Measurements from ENCODE around the gene PLAAT2. TPM values are rescaled to one million over a fixed set of nuclear protein-coding genes. Genes with fewer than 3 reads are reported as not detected.

PLAAT2 gene
- total and polyA plus RNA-seq, 9 of the 15 experiments (the other 6 are each of a cell fraction or from before 2014, with no cell fraction given), result not detected

DNA sequence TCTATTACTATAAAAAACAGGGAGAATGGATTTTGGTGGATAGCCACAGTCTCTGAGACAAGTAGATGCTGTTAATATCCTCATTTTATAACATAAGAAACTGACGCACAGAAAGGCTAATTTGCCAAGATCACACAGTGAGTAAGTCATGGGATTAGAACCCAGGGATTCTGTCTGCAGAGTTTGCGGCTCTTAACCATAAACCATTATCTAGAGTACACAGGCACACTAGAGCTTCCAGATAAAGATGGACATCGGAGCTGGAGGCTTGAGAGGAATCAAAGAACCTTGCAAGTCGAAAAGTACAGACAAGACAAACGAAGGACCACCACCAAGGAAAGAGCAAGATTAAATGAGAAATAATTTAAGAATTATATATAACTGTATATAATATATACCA lies 46.0 kb downstream of the PLAAT2 start (continued):
- TF ChIP-seq, protein P1, sequence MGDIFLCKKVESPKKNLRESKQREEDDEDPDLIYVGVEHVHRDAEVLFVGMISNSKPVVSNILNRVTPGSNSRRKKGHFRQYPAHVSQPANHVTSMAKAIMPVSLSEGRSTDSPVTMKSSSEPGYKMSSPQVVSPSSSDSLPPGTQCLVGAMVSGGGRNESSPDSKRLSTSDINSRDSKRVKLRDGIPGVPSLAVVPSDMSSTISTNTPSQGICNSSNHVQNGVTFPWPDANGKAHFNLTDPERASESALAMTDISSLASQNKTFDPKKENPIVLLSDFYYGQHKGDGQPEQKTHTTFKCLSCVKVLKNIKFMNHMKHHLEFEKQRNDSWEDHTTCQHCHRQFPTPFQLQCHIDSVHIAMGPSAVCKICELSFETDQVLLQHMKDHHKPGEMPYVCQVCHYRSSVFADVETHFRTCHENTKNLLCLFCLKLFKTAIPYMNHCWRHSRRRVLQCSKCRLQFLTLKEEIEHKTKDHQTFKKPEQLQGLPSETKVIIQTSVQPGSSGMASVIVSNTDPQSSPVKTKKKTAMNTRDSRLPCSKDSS (IDR thresholded peaks at IDR 0.05; ENCODE audit: low read depth, partially characterized antibody), result no peak
- TF ChIP-seq ZNF146 (CRISPR knock-in tag; IDR thresholded peaks at IDR 0.05; ENCODE audit: unreplicated experiment) (no peak), GATA2 (CRISPR knock-in tag; IDR thresholded peaks at IDR 0.05) (peak; percentile 71), SRSF9 (IDR thresholded peaks at IDR 0.05; ENCODE audit: borderline replicate concordance, low read depth, low read length) (no peak), NR2F6 (CRISPR knock-in tag; IDR thresholded peaks at IDR 0.05) (no peak), NONO (IDR thresholded peaks at IDR 0.05; ENCODE audit: low read depth in 2 of 2, low read length in 1 of 2) (no peak), ZNF561 (CRISPR knock-in tag; conservative IDR thresholded peaks at IDR 0.05) (no peak), RHOXF2B (CRISPR knock-in tag; conservative IDR thresholded peaks at IDR 0.05) (no peak), ZNF384 (IDR thresholded peaks at IDR 0.05; ENCODE audit: low read depth, low read length) (no peak), CREBBP (IDR thresholded peaks at IDR 0.05; ENCODE audit: low read depth, low read length) (no peak), CC2D1A (IDR thresholded peaks at IDR 0.05) (0 out of 2 replicates have a peak, but pooled peaks have one; percentile 31), DDX20 (tag; IDR thresholded peaks at IDR 0.05; ENCODE audit: low read depth) (no peak), TCFL5 (CRISPR knock-in tag; conservative IDR thresholded peaks at IDR 0.05) (no peak), WHSC1 (IDR thresholded peaks at IDR 0.05; ENCODE audit: low read length) (no peak), ZNF175 (CRISPR knock-in tag; IDR thresholded peaks at IDR 0.05; ENCODE audit: low read depth) (no peak), XRCC5 (IDR thresholded peaks at IDR 0.05; ENCODE audit: low read depth, low read length) (no peak), TARDBP (IDR thresholded peaks at IDR 0.05) (no peak), TAF1 (IDR thresholded peaks at IDR 0.05; ENCODE audit: control insufficient read depth, extremely low read depth, insufficient read depth, low read length, severe bottlenecking) (no peak), PCBP1 (IDR thresholded peaks at IDR 0.05; ENCODE audit: low read depth, low read length, poor library complexity, severe bottlenecking) (no peak), ATF1 (CRISPR knock-in tag; IDR thresholded peaks at IDR 0.05) (no peak), ATF1 (tag; IDR thresholded peaks at IDR 0.05) (no peak), RBFOX2 (IDR thresholded peaks at IDR 0.05; ENCODE audit: low read depth, low read length) (no peak)
- TF ChIP-seq, protein P2, sequence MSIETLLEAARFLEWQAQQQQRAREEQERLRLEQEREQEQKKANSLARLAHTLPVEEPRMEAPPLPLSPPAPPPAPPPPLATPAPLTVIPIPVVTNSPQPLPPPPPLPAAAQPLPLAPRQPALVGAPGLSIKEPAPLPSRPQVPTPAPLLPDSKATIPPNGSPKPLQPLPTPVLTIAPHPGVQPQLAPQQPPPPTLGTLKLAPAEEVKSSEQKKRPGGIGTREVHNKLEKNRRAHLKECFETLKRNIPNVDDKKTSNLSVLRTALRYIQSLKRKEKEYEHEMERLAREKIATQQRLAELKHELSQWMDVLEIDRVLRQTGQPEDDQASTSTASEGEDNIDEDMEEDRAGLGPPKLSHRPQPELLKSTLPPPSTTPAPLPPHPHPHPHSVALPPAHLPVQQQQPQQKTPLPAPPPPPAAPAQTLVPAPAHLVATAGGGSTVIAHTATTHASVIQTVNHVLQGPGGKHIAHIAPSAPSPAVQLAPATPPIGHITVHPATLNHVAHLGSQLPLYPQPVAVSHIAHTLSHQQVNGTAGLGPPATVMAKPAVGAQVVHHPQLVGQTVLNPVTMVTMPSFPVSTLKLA (conservative IDR thresholded peaks at IDR 0.05), result no peak
- TF ChIP-seq, protein P3, sequence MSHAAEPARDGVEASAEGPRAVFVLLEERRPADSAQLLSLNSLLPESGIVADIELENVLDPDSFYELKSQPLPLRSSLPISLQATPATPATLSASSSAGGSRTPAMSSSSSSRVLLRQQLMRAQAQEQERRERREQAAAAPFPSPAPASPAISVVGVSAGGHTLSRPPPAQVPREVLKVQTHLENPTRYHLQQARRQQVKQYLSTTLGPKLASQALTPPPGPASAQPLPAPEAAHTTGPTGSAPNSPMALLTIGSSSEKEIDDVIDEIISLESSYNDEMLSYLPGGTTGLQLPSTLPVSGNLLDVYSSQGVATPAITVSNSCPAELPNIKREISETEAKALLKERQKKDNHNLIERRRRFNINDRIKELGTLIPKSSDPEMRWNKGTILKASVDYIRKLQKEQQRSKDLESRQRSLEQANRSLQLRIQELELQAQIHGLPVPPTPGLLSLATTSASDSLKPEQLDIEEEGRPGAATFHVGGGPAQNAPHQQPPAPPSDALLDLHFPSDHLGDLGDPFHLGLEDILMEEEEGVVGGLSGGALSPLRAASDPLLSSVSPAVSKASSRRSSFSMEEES (CRISPR knock-in tag; IDR thresholded peaks at IDR 0.05), result peak; percentile 45; the same call in 1 of the 2 replicates
- TF ChIP-seq, protein P4, sequence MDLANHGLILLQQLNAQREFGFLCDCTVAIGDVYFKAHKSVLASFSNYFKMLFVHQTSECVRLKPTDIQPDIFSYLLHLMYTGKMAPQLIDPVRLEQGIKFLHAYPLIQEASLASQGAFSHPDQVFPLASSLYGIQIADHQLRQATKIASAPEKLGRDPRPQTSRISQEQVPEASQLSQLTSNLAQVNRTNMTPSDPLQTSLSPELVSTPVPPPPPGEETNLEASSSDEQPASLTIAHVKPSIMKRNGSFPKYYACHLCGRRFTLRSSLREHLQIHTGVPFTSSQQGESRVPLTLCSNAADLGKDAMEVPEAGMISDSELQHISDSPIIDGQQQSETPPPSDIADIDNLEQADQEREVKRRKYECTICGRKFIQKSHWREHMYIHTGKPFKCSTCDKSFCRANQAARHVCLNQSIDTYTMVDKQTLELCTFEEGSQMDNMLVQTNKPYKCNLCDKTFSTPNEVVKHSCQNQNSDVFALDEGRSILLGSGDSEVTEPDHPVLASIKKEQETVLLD (IDR thresholded peaks at IDR 0.05), result no peak

Measured in K562 (cell line).